HG02938 (cell line): Measurements from ENCODE around the gene P2RX5.

Experiments used
- ATAC-seq: cut with Tn5 transposase; IDR thresholded peaks from one replicate; pipeline ENCODE4 v1.9.1; 2021; ENCODE audit warnings: mild to moderate bottlenecking, moderate library complexity; ENCODE audit not compliant: unreplicated experiment

Gene P2RX5

DNA sequence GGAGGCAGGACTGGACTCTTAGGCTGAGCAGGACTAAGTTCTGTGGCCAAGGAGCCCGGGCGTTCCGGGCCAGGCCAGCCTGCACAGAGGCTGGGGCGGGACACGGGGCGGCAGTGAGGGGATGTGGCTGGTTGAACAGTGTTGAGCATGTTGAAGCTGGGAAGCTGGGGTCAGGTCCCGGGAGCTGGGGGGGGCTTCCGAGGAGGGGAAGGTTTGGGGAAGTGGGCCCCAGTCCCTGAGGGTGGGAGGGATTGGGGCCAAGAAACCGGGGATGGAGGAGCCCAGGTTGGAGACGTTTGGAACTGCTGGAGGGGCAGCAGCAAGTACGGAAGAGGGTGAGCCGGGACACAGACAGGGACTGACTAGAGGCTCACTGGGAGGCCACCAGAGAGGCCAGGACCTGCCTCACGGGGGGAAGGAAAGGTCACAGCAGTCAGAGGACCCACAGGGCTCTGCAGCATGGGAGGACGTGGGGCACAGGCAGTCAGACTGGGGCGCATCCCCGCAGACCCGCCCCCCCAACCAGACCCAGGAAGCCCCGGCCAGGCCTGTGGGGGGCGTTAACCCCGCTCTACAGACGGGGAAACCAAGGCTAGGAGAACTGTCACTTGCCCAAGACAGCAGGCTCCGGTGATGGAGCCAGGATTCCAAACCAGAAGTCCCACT, 37.0 kb downstream of the P2RX5 start:
- ATAC-seq = no peak

DNA sequence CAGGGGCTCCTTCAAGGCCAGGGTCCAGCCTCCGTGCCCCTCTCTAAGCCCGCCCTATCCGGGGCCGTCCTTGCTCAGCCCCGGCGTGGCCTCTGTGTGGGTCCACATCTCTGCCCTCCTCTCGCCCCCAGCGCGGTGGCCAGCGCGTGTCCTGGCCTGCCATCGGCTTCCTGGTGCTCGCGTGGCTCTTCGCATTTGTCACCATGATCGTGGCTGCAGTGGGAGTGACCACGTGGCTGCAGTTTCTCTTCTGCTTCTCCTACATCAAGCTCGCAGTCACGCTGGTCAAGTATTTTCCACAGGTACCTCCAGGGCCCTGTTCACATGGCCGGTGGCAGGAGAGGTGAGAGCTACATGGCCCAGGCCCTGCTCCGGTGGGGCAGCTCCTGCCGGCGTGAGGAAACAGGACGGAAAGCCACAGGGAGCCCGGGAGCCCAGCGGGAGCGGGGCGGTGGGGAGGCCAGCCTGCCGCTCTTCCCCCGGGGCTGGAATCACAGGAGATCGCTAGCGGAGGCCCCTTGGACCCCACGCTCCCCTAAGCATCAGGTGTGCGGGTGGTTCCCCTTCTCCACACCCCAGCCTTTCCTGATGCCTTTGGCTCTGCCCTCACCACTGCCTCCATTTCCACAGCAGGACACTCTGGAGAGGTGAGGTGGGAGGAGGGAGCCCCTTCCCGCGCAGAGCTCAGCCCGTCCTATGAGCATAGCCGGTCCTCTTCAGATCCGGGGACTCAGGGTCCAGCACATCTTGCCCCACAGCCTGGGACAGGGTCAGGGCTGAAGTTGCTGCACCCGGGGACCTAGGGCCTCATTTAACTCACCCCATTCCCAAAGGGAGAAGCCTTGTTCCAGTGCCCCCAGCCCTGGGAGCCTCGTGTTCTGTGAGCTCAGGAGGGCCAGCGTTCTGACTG, 37.8 kb downstream of the P2RX5 start:
- no peak for ATAC-seq

- ATAC-seq = no peak
Measured at GRCh38 chr17:3657588-3657869, 38.4 kb downstream of the P2RX5 start.

- ATAC-seq = no peak
Measured at GRCh38 chr17:3656755-3657587, 39.0 kb downstream of the P2RX5 start.

- no peak for ATAC-seq
Measured at GRCh38 chr17:3656353-3656752, 39.6 kb downstream of the P2RX5 start.

DNA sequence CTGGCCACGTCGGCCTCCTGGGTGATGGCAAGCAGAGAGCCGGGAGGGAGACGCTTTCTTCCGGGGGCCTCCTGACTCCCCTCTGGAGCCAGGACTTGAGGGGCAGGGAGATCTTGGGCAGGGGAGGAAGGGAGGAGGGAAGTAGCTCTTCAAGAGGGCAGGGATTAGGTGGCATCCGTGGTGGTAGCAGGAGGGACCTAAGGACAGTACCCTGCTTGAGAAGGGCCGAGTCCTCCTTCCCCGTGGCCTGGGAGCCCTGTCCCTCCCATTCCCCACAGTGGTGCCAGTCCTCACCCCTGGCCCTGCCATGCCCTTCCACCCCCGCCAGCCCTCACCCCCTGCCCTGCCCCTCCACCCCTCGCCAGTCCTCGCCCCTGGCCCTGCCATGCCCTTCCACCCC, 40.2 kb downstream of the P2RX5 start:
- no peak for ATAC-seq

- ATAC-seq = no peak
Measured at GRCh38 chr17:3647769-3648555, 48.0 kb downstream of the P2RX5 start.

DNA sequence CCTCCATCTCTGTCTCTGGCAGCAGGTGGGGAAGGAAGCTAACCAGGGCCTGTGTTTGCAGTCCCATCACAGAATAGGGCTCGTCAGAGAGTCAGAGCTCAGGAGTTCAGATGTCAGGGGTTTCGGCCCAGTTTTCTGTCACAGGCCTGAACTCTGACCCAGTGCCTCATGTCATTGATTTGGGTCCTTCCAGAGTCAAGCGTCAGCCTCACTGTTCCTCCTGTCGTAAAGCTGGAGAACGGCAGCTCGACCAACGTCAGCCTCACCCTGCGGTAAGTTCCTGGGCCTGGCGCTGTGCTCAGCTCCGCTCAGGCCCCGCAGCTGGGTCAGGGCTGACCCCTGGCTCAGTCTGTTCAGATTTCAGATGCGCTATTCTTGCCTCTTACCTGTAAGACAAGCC, 48.7 kb downstream of the P2RX5 start:
- ATAC-seq = no peak

DNA sequence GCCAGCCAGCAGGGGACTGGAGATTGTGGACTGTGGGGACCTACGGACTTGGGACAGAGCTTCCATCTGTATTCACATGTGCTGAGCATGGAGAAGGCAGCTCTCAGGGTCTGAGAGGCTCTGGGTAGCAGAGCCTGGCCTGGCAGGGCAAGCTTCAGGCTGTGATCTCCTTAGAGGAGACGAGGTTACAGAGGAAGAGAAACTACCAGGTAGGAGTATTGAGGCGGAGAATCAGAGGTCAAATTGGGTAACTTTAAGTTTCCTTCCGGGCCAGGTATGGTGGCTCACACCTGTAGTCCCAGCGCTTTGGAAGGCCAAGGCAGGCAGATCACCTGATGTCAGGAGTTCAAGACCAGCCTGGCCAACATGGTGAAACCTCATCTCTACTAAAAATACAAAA, 50.6 kb downstream of the P2RX5 start:
- ATAC-seq = no peak

- no peak for ATAC-seq
Measured at GRCh38 chr17:3643889-3644349, 52.0 kb downstream of the P2RX5 start.

GRCh38 chr17:3641717-3642486, 54.1 kb downstream of the P2RX5 start:
- no peak for ATAC-seq

DNA sequence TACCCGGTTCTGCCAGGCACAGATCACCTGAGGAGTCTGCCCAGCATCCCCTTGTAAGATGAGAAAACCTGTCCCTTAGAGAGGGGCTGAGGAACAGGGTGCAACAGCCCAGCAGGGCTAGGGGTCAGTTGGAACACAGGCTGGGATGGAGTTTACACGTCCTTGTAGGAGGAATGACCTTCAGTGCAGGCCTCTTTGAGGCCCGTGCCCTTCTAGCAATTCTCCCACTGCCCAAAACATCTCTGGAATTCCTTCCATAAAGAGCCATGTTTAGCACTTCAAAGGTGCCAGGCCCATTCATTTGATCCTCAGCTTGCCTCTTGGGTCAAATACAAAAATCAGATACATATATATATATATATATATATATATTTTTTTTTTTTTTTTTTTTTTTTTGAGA, 54.9 kb downstream of the P2RX5 start:
- ATAC-seq = no peak

- ATAC-seq = no peak
Measured at GRCh38 chr17:3639981-3640596, 55.9 kb downstream of the P2RX5 start.

DNA sequence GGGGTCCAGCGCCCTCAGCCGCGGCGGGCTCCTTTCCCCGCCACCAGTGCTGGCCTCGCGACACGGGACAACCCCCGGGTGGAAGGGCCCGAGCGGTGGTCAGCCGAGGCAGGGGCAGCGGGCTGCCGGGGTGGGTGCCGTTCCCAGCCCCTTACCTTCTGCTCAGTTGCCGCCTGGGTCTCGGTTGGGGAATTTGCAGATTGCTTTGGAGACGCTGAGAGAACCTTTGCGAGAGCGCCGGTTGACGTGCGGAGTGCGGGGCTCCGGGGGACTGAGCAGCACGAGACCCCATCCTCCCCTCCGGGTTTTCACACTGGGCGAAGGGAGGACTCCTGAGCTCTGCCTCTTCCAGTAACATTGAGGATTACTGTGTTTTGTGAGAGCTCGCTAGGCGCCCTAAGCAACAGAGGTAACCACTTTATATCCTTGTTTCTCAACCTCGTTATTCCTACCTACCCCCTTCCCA, 59.0 kb downstream of the P2RX5 start:
- ATAC-seq = peak; percentile 2

DNA sequence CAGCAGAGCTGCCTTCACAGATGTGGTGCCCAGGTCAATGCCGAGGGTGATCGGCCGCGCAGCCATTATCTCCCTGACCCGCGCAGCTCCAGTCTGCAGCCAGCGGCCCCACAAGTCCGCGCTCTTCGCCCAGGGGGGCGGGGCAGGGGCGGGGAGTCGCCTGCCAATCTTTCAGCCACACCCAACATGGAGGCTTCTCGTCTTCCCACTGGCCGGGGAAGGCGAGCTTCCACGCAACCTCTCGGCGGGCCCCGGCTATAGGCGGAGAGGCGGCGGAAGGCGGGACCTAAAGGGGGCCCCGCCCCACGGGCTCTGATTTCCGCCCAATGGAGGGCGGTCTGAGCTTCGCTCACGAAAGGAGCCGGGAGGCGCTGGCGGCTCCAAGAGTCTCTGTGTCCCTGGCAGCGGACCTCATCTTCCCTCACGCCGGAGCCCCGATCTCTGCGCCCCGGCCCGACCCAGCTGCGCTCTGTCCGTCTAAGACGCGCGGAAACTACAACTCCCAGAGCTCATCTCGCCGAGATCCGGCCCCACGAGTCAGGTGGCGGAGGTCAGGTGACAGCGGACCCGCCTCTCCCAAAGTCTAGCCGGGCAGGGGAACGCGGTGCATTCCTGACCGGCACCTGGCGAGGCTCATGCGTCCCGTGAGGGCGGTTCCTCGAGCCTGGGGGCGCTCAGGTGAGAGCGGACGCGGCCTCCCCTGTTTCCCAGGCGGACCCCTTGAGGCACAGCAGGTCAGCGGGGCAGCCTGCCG, 59.6 kb downstream of the P2RX5 start, which contains the start of the genes CTNS and SHPK:
CTNS (plus strand) TSS at position 607 of the 754 bp plus-strand sequence. CDS start 3,447 bp downstream, outside the sequence.
SHPK (minus strand) TSS at position 97 of the 754 bp plus-strand sequence; CDS start at position 66, 31 bp downstream.
- ATAC-seq = peak; percentile 92

DNA sequence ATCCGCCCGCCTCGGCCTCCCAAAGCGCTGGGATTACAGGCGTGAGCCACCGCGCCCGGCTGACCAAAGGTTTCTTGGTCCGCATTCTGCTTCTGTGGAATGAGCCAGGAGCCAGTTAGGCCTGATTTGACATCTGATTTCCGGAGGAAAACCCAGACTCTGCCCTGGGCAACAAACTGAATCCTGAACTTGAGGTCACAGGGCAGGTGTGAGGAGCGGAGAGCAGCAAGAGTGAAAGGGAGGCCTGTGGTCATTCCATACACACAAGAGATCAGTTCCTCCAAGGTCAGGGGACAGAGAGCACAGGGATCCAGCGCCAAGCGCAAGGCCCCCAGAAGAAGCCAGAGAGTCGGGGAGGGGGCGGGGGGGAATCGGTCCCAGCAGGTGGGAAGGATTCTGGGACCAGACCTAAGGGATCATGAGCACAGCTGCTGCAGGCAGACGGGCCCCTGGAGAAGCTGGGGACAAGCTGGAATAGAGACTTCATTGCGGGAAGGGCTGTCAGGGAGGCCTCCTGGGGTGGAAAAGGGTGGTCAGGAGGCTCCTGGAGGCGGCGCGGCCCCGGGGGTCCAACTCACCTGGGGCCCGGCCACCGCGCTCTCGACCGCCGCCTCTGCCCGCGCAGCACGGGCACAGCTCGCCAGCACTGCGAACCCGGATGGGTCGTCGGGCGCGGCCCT, 60.3 kb downstream of the P2RX5 start:
- ATAC-seq = no peak

- ATAC-seq = no peak
Measured at GRCh38 chr17:3632287-3632686, 63.7 kb downstream of the P2RX5 start.

GRCh38 chr17:3630781-3631180, 65.2 kb downstream of the P2RX5 start:
- ATAC-seq = no peak
